ENCODE measurements around the gene XKR8. TPM values are rescaled to one million over a fixed set of nuclear protein-coding genes. Genes with fewer than 3 reads are reported as not detected.

XKR8 gene
- total RNA-seq, 1 experiment from 2014 or later, result 2.8 TPM

- POLR2A ChIA-PET, result interaction anchor here (1.3 kb wide), 1 partner anchor 15 kb away, joined by 3 read pairs; no protein-coding TSS in a partner anchor
- no peak overlapping the region for H3K4me3 Mint-ChIP-seq (ENCODE audit: unreplicated experiment)
- CTCF ChIA-PET, result interaction anchor here (1.1 to 1.3 kb wide), 3 partner anchors 11 to 34 kb away, joined by 3 to 5 read pairs (median 4); no protein-coding TSS in a partner anchor
- H3K36me3 Mint-ChIP-seq (ENCODE audit: insufficient read depth, unreplicated experiment), result no peaks in the 10 kb centered on the region
- intact Hi-C loops (cut with micrococcal nuclease), result loop anchor here (1.0 kb wide), 1 partner anchor 39 kb away; no protein-coding TSS in a partner anchor
- H3K27ac Mint-ChIP-seq (ENCODE audit: low read depth, unreplicated experiment), result no peak overlapping the region
- no peaks in the 10 kb centered on the region for H3K9me3 Mint-ChIP-seq (ENCODE audit: unreplicated experiment)
- DNase-seq (ENCODE audit: unreplicated experiment), result peak; percentile 46
- no peaks in the 10 kb centered on the region for H3K27me3 Mint-ChIP-seq (ENCODE audit: insufficient read depth, unreplicated experiment)
- BruUV-seq (replicated peaks), result no TSS peak
- peaks cover 7% of the 10 kb centered on the region for H3K4me1 Mint-ChIP-seq (ENCODE audit: insufficient read depth, unreplicated experiment)
- TF ChIP-seq CTCF (IDR thresholded peaks at IDR 0.05; ENCODE audit: unreplicated experiment), result no peak
Observed at GRCh38 chr1:27940297-27940696, 19.5 kb upstream of the XKR8 start.

- Mint-ChIP-seq H3K4me1 (ENCODE audit: insufficient read depth, unreplicated experiment) (no peaks in the 10 kb centered on the region), H3K36me3 (ENCODE audit: insufficient read depth, unreplicated experiment) (no peaks in the 10 kb centered on the region), H3K9me3 (ENCODE audit: unreplicated experiment) (no peaks in the 10 kb centered on the region), H3K27me3 (ENCODE audit: insufficient read depth, unreplicated experiment) (no peaks in the 10 kb centered on the region), H3K4me3 (ENCODE audit: unreplicated experiment) (no peak overlapping the region), H3K27ac (ENCODE audit: low read depth, unreplicated experiment) (no peak overlapping the region)
- POLR2A ChIA-PET, result interaction anchor here (0.6 to 1.3 kb wide), 3 partner anchors 16 to 59 kb away, joined by 3 read pairs; no protein-coding TSS in a partner anchor
- DNase-seq (ENCODE audit: unreplicated experiment), result no peak
- no peak for TF ChIP-seq CTCF (IDR thresholded peaks at IDR 0.05; ENCODE audit: unreplicated experiment)
- intact Hi-C loops (cut with micrococcal nuclease), result loop anchor here (1.0 kb wide), 1 partner anchor 38 kb away; no protein-coding TSS in a partner anchor
- BruUV-seq (replicated peaks), result no TSS peak
- CTCF ChIA-PET, result interaction anchor here (1.2 to 1.3 kb wide), 2 partner anchors 10 to 34 kb away, joined by 3 to 5 read pairs; no protein-coding TSS in a partner anchor
Observed at GRCh38 chr1:27940870-27941560, 18.8 kb upstream of the XKR8 start.

- intact Hi-C loops (cut with micrococcal nuclease), result no loop called here
- H3K27ac Mint-ChIP-seq (ENCODE audit: low read depth, unreplicated experiment), result no peak overlapping the region
Observed at GRCh38 chr1:27941671-27942540, 17.9 kb upstream of the XKR8 start.

More at GRCh38 chr1:27941671-27942540, 17.9 kb upstream of the XKR8 start:
- no peaks in the 10 kb centered on the region for H3K9me3 Mint-ChIP-seq (ENCODE audit: unreplicated experiment)
- DNase-seq (ENCODE audit: unreplicated experiment), result no peak
- CTCF ChIA-PET, result interaction anchor here (0.9 kb wide), 1 partner anchor 13 kb away, joined by 5 read pairs; no protein-coding TSS in a partner anchor
- H3K4me3 Mint-ChIP-seq (ENCODE audit: unreplicated experiment), result no peak overlapping the region
- POLR2A ChIA-PET, result interaction anchor here (0.6 to 1.0 kb wide), 2 partner anchors 19 to 60 kb away, joined by 3 read pairs; no protein-coding TSS in a partner anchor
- TF ChIP-seq CTCF (IDR thresholded peaks at IDR 0.05; ENCODE audit: unreplicated experiment), result no peak
- H3K4me1 Mint-ChIP-seq (ENCODE audit: insufficient read depth, unreplicated experiment), result no peaks in the 10 kb centered on the region
- BruUV-seq (replicated peaks), result no TSS peak
- H3K27me3 Mint-ChIP-seq (ENCODE audit: insufficient read depth, unreplicated experiment), result no peaks in the 10 kb centered on the region
- no peaks in the 10 kb centered on the region for H3K36me3 Mint-ChIP-seq (ENCODE audit: insufficient read depth, unreplicated experiment)
